HK-2 (cell line): Measurements from ENCODE around the gene CHN2.
"Not testable (repeated sequence)": the region's sequence is repeated elsewhere in the genome, so short reads cannot be mapped to it uniquely, and the experiment has no call there.

Source experiments
- DNase-seq: peaks from one replicate; pipeline ENCODE4 v3.0.0-alpha.2; 2018; ENCODE audit not compliant: unreplicated experiment

The CHN2 gene

GRCh38 chr7:29189743-29190201 lies 4.8 kb upstream of the CHN2 start:
- DNase-seq = peak; percentile 34

- no peak for DNase-seq
Measured at GRCh38 chr7:29190349-29191045, 4.1 kb upstream of the CHN2 start.

GRCh38 chr7:29192323-29192722 lies 2.3 kb upstream of the CHN2 start:
- no peak for DNase-seq

- no peak for DNase-seq
Measured at GRCh38 chr7:29192811-29193210, 1.8 kb upstream of the CHN2 start.

GRCh38 chr7:29193316-29194205 lies 1.0 kb upstream of the CHN2 start:
- DNase-seq = no peak

GRCh38 chr7:29194206-29194593 lies 375 bp upstream of the CHN2 start:
- DNase-seq = no peak

GRCh38 chr7:29196191-29196590 lies 1.6 kb downstream of the CHN2 start:
- no peak for DNase-seq

GRCh38 chr7:29196971-29197595 lies 2.5 kb downstream of the CHN2 start:
- DNase-seq = no peak

- DNase-seq = no peak
Measured at GRCh38 chr7:29197916-29198315, 3.3 kb downstream of the CHN2 start.

GRCh38 chr7:29199776-29200175 lies 5.2 kb downstream of the CHN2 start:
- DNase-seq = no peak

- DNase-seq = no peak
Measured at GRCh38 chr7:29202651-29203069, 8.1 kb downstream of the CHN2 start.

GRCh38 chr7:29204491-29205272 lies 10.1 kb downstream of the CHN2 start:
- no peak for DNase-seq

GRCh38 chr7:29207162-29207801 lies 12.7 kb downstream of the CHN2 start:
- DNase-seq = no peak

- no peak for DNase-seq
Measured at GRCh38 chr7:29208410-29209250, 14.1 kb downstream of the CHN2 start.

- no peak for DNase-seq
Measured at GRCh38 chr7:29209745-29210144, 15.2 kb downstream of the CHN2 start.

GRCh38 chr7:29212736-29213135 lies 18.2 kb downstream of the CHN2 start:
- DNase-seq = not testable (repeated sequence)

- no peak for DNase-seq
Measured at GRCh38 chr7:29214056-29214455, 19.5 kb downstream of the CHN2 start.

GRCh38 chr7:29214816-29215215 lies 20.2 kb downstream of the CHN2 start:
- DNase-seq = no peak

GRCh38 chr7:29216128-29216527 lies 21.6 kb downstream of the CHN2 start:
- no peak for DNase-seq

- DNase-seq = no peak
Measured at GRCh38 chr7:29217113-29217512, 22.5 kb downstream of the CHN2 start.
